Measurements from ENCODE around the gene IGSF5. TPM values are rescaled to one million over a fixed set of nuclear protein-coding genes. Genes with fewer than 3 reads are reported as not detected.

The IGSF5 gene
- total RNA-seq, 1 experiment from 2014 or later: 0.33 TPM

DNA sequence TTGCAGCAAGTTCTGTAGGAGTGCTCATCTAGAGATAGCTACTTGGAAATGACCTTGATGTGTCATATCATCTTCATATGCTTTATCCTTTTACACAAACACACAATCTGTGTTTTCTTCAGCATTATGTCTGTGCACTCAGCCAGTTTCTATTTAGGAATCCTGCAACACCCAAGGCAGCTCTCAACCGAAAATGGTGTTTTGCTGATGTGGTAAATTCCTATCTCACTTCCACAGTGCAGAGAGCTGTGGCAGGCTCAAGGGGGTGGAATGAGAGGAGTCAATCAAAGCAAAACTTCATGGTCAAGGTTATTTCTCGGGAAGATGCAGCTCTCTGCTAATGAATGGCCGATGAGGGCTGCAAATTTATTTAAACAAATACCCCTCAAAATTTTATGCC lies 59.3 kb downstream of the IGSF5 start:
- TF ChIP-seq, protein P1, sequence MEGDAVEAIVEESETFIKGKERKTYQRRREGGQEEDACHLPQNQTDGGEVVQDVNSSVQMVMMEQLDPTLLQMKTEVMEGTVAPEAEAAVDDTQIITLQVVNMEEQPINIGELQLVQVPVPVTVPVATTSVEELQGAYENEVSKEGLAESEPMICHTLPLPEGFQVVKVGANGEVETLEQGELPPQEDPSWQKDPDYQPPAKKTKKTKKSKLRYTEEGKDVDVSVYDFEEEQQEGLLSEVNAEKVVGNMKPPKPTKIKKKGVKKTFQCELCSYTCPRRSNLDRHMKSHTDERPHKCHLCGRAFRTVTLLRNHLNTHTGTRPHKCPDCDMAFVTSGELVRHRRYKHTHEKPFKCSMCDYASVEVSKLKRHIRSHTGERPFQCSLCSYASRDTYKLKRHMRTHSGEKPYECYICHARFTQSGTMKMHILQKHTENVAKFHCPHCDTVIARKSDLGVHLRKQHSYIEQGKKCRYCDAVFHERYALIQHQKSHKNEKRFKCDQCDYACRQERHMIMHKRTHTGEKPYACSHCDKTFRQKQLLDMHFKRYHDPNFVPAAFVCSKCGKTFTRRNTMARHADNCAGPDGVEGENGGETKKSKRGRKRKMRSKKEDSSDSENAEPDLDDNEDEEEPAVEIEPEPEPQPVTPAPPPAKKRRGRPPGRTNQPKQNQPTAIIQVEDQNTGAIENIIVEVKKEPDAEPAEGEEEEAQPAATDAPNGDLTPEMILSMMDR (IDR thresholded peaks at IDR 0.05; ENCODE audit: unreplicated experiment): no peak

DNA sequence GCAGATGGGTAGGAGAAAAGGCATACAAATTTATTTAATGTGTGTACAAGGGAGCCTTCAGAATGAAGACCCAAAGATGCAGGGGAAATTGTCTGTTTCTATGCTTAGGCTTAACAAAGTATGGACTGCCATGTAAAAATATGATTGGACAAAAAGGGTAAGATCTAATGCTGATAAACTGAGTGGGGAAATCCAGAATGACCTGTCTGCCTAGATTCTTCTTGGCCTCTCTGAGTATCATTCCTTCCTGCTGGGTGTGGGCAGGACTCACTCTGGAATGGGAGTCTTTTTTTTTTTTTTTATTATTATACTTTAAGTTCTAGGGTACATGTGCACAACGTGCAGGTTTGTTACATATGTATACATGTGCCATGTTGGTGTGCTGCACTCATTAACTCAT lies 61.0 kb downstream of the IGSF5 start:
- no TSS peak for BruUV-seq (replicated peaks)
- CTCF ChIA-PET: no interaction called here

More for the DNA sequence above, 59.3 kb downstream of the IGSF5 start:
- no peak overlapping the region for H3K27ac Mint-ChIP-seq (ENCODE audit: unreplicated experiment)
- CTCF ChIA-PET: no interaction called here
- H3K27me3 Mint-ChIP-seq (ENCODE audit: unreplicated experiment): no peaks in the 10 kb centered on the region
- peaks cover 9% of the 10 kb centered on the region for H3K4me1 Mint-ChIP-seq (ENCODE audit: low read depth, unreplicated experiment)
- no peaks in the 10 kb centered on the region for H3K9me3 Mint-ChIP-seq (ENCODE audit: low read depth, unreplicated experiment)
- H3K36me3 Mint-ChIP-seq (ENCODE audit: insufficient read depth, unreplicated experiment): no peaks in the 10 kb centered on the region
- intact Hi-C loops (cut with micrococcal nuclease; ENCODE audit: unreplicated experiment): no loop called here
- no peak for DNase-seq
- no TSS peak for BruUV-seq (replicated peaks)
- H3K4me3 Mint-ChIP-seq (ENCODE audit: low read depth, unreplicated experiment): no peak overlapping the region

DNA sequence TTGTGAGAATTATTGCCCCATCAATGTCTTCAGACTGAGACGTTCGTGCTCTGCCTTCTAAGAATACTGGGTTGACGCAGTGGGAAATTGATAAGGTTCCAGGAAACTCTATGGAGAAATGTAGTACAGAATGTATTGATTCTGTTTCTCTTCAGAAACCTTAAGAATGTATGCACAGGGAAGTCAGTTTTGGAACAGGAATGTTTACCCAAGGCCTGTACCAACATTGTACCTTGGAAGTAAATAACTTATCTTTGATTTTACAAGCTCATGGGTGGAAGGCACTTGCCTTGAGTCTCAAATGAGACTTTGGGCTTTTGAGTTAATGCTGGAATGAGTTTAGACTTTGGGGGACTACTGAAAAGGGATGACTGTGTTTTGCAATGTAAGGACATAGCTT lies 62.8 kb downstream of the IGSF5 start:
- intact Hi-C loops (cut with micrococcal nuclease; ENCODE audit: unreplicated experiment): no loop called here
- Mint-ChIP-seq H3K4me1 (ENCODE audit: low read depth, unreplicated experiment) (peaks cover 9% of the 10 kb centered on the region), H3K9me3 (ENCODE audit: low read depth, unreplicated experiment) (no peaks in the 10 kb centered on the region), H3K36me3 (ENCODE audit: insufficient read depth, unreplicated experiment) (no peaks in the 10 kb centered on the region), H3K27me3 (ENCODE audit: unreplicated experiment) (no peaks in the 10 kb centered on the region), H3K27ac (ENCODE audit: unreplicated experiment) (no peak overlapping the region), H3K4me3 (ENCODE audit: low read depth, unreplicated experiment) (no peak overlapping the region)
- no peak for DNase-seq
- CTCF ChIA-PET: no interaction called here
- TF ChIP-seq, protein P1 (IDR thresholded peaks at IDR 0.05; ENCODE audit: unreplicated experiment): no peak
- no TSS peak for BruUV-seq (replicated peaks)

More for the DNA sequence above, 61.0 kb downstream of the IGSF5 start:
- Mint-ChIP-seq H3K27ac (ENCODE audit: unreplicated experiment) (no peak overlapping the region), H3K4me3 (ENCODE audit: low read depth, unreplicated experiment) (no peak overlapping the region), H3K4me1 (ENCODE audit: low read depth, unreplicated experiment) (peaks cover 9% of the 10 kb centered on the region), H3K36me3 (ENCODE audit: insufficient read depth, unreplicated experiment) (no peaks in the 10 kb centered on the region), H3K9me3 (ENCODE audit: low read depth, unreplicated experiment) (no peaks in the 10 kb centered on the region), H3K27me3 (ENCODE audit: unreplicated experiment) (no peaks in the 10 kb centered on the region)
- TF ChIP-seq, protein P1 (IDR thresholded peaks at IDR 0.05; ENCODE audit: unreplicated experiment): no peak
- DNase-seq: no peak
- intact Hi-C loops (cut with micrococcal nuclease; ENCODE audit: unreplicated experiment): no loop called here

DNA sequence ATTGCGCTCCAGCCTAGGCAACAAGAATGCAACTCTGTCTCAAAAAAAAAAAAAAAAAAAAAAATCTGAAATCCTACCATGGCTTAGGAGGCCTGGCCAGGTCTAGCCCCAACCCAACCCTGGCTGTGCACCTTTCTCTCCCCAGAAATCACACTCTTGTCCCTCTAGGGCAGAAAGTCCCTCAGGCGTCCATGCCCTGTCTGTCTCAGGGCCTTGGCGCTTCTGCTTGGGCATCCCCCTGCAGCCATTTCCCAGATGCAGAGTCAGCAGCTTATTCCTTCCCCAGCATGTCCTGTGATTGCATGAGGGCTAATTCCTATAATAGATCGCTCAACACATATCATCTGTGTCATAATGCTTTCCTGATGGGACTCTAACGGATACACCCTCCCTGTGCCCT lies 65.0 kb downstream of the IGSF5 start:
- Mint-ChIP-seq H3K9me3 (ENCODE audit: low read depth, unreplicated experiment) (no peaks in the 10 kb centered on the region), H3K4me1 (ENCODE audit: low read depth, unreplicated experiment) (peaks cover 9% of the 10 kb centered on the region), H3K27me3 (ENCODE audit: unreplicated experiment) (no peaks in the 10 kb centered on the region), H3K4me3 (ENCODE audit: low read depth, unreplicated experiment) (no peak overlapping the region), H3K27ac (ENCODE audit: unreplicated experiment) (no peak overlapping the region), H3K36me3 (ENCODE audit: insufficient read depth, unreplicated experiment) (no peaks in the 10 kb centered on the region)
- intact Hi-C loops (cut with micrococcal nuclease; ENCODE audit: unreplicated experiment): no loop called here
- CTCF ChIA-PET: no interaction called here
- no peak for DNase-seq
- TF ChIP-seq, protein P1 (IDR thresholded peaks at IDR 0.05; ENCODE audit: unreplicated experiment): no peak
- no TSS peak for BruUV-seq (replicated peaks)

All from Calu3 (cell line).